ENCODE results near the gene PAWR. TPM values are rescaled to one million over a fixed set of nuclear protein-coding genes. Genes with fewer than 3 reads are reported as not detected.

Gene PAWR
- total and polyA plus RNA-seq, 2 of the 13 experiments (the other 11 are each of a cell fraction or from before 2014, with no cell fraction given), result 29.1 to 36.1 TPM

- H3K36me3 ChIP-seq (replicated peaks in 1 of 2; ENCODE audit: control insufficient read depth in 1 of 2, insufficient read depth in 2 of 2, low read length in 2 of 2), result 0 out of 5 replicates have a peak, but pooled peaks cover 0 to 1% of the 10 kb centered on the region in 2 experiments
- H3K79me2 ChIP-seq (ENCODE audit: insufficient read depth, low read length), result no peaks in the 10 kb centered on the region
- DNase-seq (ENCODE audit: low spot score) (no peak), ATAC-seq (no peak), FAIRE-seq (no peak)
- H3K27me3 ChIP-seq (ENCODE audit: control insufficient read depth in 1 of 2, insufficient read depth in 2 of 2, low read length in 2 of 2), result no peaks in the 10 kb centered on the region
- H3K9ac ChIP-seq (ENCODE audit: insufficient read depth, low read depth, low read length), result peak overlapping the region; percentile 33
- H4K20me1 ChIP-seq (ENCODE audit: insufficient read depth, low read length), result no peaks in the 10 kb centered on the region
- 96% methylated on average over 2 of the region's 2 CpGs for WGBS (ENCODE audit: low lambda C conversion rate)
- intact Hi-C loops (cut with micrococcal nuclease; ENCODE audit: unreplicated experiment) (no loop called here), in situ Hi-C loops (cut with HindIII; ENCODE audit: extremely low pct_ligation_motif_present, low pct_unique_long_range_greater_than_20kb) (loop anchor here (5.0 to 25.0 kb wide), 2 partner anchors 128 to 178 kb away; partner anchors contain the start of gene PAWR)
- CTCF ChIA-PET (ENCODE audit: low intra/inter-chr PET ratio, low total read pairs), result no interaction called here
- TSS peak; percentile 24 for BruUV-seq (replicated peaks)
- H3K9me3 ChIP-seq (ENCODE audit: low read length), result no peaks in the 10 kb centered on the region
- H3K27ac ChIP-seq (ENCODE audit: extremely low read length, insufficient read depth, low read length), result peak overlapping the region; percentile 89
- H2AFZ ChIP-seq (ENCODE audit: low read length), result no peak overlapping the region
- no peak overlapping the region; a peak in 1 of 6 replicates for H3K4me3 ChIP-seq (replicated peaks in 1 of 3; ENCODE audit: insufficient read depth in 1 of 3, low read depth in 2 of 3, low read length in 3 of 3)
- H3K4me2 ChIP-seq (ENCODE audit: low read depth, low read length), result peak overlapping the region; percentile 39
- peaks cover 68% of the 10 kb centered on the region for H3K4me1 ChIP-seq (ENCODE audit: insufficient read depth, low read length)
- POLR2A ChIA-PET, result interaction anchor here (1.3 to 4.7 kb wide), 3 partner anchors 11 to 132 kb away, joined by 11 to 25 read pairs (median 24); partner anchors contain the start of gene PAWR
- no peak for TF ChIP-seq STAT6 (CRISPR knock-in tag; IDR thresholded peaks at IDR 0.05; ENCODE audit: borderline replicate concordance)
- TF ChIP-seq ZNF180 (CRISPR knock-in tag; IDR thresholded peaks at IDR 0.05; ENCODE audit: borderline replicate concordance, low read depth), result no peak
- TF ChIP-seq NRL (CRISPR knock-in tag; IDR thresholded peaks at IDR 0.05; ENCODE audit: borderline replicate concordance), result no peak
- 0 out of 2 replicates have a peak, but pooled peaks have one; percentile 56 for TF ChIP-seq ZNF770 (CRISPR knock-in tag; IDR thresholded peaks at IDR 0.05)
- TF ChIP-seq CBFB (CRISPR knock-in tag; IDR thresholded peaks at IDR 0.05), result no peak
- no peak for TF ChIP-seq LRRFIP1 (CRISPR knock-in tag; conservative IDR thresholded peaks at IDR 0.05)
- no peak for TF ChIP-seq U2AF1 (optimal IDR thresholded peaks at IDR 0.05; ENCODE audit: low read depth, low read length)
- no peak for TF ChIP-seq NFYC (CRISPR knock-in tag; IDR thresholded peaks at IDR 0.05)
- TF ChIP-seq TMF1 (CRISPR knock-in tag; IDR thresholded peaks at IDR 0.05; ENCODE audit: low read depth), result no peak
- TF ChIP-seq ZMYM3 (CRISPR knock-in tag; IDR thresholded peaks at IDR 0.05), result 0 out of 2 replicates have a peak, but pooled peaks have one; percentile 16
- no peak for TF ChIP-seq BRF2 (CRISPR knock-in tag; IDR thresholded peaks at IDR 0.05)
- TF ChIP-seq HMGA1 (CRISPR knock-in tag; conservative IDR thresholded peaks at IDR 0.05), result no peak
- no peak for TF ChIP-seq FOXP4 (CRISPR knock-in tag; IDR thresholded peaks at IDR 0.05)
These were observed 131.2 kb downstream of the PAWR start for GRCh38 chr12:79559591-79559990.
